ENCODE data around the gene OLFML1. TPM values are rescaled to one million over a fixed set of nuclear protein-coding genes. Genes with fewer than 3 reads are reported as not detected.

Gene OLFML1
- polyA plus RNA-seq, 2 of the 4 experiments (the other 2 are of a cell fraction), result not detected

DNA sequence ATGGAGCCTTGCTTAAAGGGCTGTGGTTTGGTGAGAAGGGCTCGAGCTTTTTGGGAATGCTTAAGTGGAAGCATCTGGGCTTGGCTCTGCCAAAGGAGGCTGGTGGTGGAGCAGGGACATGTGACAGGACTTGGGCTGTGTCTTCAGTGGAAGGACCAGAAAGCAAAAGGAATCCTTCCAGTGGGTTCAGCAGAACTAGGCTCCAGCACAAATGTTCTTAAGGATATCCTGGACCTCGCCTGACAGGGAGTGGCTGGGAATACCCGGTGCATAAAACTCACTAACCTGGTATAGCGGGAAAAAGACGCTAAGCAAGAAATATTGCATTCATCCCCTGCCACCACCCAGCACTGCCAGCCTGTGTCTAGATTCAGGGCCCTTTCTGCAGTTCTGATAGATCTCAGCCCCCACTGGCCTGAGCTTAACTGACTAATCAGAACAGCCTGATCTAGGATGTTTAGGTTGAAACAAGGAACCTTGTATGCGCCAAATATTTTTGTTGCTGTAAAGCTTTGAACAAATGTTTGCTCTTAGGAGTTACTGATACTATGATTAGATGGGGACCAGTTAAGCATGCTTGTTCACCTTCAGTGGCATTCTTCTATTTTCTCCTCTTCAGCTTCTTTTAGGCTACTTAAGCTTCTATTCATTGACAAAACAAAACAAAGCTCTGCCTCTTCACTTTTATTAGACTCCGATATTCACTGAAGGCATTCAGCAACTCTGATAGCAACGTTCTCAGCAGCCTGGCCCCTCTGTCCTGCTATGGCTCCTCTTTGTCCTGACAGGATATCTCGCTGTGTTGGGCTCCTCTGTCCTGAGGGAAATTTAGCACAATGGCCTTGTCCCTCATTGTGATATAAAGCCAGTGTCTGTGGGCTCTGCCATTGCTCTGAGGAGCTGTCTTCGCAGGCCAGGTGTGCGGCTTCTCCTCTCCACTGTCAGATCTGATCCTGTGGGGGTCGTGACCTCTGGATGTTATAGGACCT is 53.5 kb downstream of the OLFML1 start:
- no peak overlapping the region for H3K27ac ChIP-seq
- ATAC-seq, result no peak
- FAIRE-seq, result no peak
- 58% methylated on average over 12 of the region's 12 CpGs for WGBS (ENCODE audit: missing lambda C conversion rate)
- DNase-seq (ENCODE audit: low read depth in 1 of 2, low spot score in 1 of 2), result no peak
- no peak overlapping the region for H3K4me3 ChIP-seq
- CTCF ChIA-PET, result interaction anchor here (0.7 to 1.6 kb wide), 8 partner anchors 8 to 127 kb away, joined by 3 to 4 read pairs (median 3); no protein-coding TSS in a partner anchor
- H3K4me2 ChIP-seq, result no peak overlapping the region
- no peaks in the 10 kb centered on the region for H3K4me1 ChIP-seq
- POLR2A ChIA-PET, result no interaction called here
- TF ChIP-seq, protein P1, sequence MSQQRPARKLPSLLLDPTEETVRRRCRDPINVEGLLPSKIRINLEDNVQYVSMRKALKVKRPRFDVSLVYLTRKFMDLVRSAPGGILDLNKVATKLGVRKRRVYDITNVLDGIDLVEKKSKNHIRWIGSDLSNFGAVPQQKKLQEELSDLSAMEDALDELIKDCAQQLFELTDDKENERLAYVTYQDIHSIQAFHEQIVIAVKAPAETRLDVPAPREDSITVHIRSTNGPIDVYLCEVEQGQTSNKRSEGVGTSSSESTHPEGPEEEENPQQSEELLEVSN (IDR thresholded peaks at IDR 0.05; ENCODE audit: borderline replicate concordance, low read depth), result no peak
- no peak for TF ChIP-seq PHF8 (IDR thresholded peaks at IDR 0.05; ENCODE audit: borderline replicate concordance, low read depth)
- TF ChIP-seq TFCP2L1 (CRISPR knock-in tag; IDR thresholded peaks at IDR 0.05), result no peak
- TF ChIP-seq CHD2 (IDR thresholded peaks at IDR 0.05; ENCODE audit: low read length, partially characterized antibody), result no peak
- TF ChIP-seq ZSCAN20 (CRISPR knock-in tag; IDR thresholded peaks at IDR 0.05), result no peak
- TF ChIP-seq RARB (CRISPR knock-in tag; IDR thresholded peaks at IDR 0.05), result no peak
- TF ChIP-seq FOXS1 (CRISPR knock-in tag; IDR thresholded peaks at IDR 0.05), result no peak
- TF ChIP-seq, protein P2, sequence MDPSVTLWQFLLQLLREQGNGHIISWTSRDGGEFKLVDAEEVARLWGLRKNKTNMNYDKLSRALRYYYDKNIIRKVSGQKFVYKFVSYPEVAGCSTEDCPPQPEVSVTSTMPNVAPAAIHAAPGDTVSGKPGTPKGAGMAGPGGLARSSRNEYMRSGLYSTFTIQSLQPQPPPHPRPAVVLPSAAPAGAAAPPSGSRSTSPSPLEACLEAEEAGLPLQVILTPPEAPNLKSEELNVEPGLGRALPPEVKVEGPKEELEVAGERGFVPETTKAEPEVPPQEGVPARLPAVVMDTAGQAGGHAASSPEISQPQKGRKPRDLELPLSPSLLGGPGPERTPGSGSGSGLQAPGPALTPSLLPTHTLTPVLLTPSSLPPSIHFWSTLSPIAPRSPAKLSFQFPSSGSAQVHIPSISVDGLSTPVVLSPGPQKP (IDR thresholded peaks at IDR 0.05; ENCODE audit: low read depth, low read length), result no peak
- TF ChIP-seq SREBF2 (IDR thresholded peaks at IDR 0.05), result no peak
- no peak for TF ChIP-seq EP300 (IDR thresholded peaks at IDR 0.05)
- no peak for TF ChIP-seq HOXB5 (CRISPR knock-in tag; IDR thresholded peaks at IDR 0.05)
- no peaks in the 10 kb centered on the region for H3K9me3 ChIP-seq

DNA sequence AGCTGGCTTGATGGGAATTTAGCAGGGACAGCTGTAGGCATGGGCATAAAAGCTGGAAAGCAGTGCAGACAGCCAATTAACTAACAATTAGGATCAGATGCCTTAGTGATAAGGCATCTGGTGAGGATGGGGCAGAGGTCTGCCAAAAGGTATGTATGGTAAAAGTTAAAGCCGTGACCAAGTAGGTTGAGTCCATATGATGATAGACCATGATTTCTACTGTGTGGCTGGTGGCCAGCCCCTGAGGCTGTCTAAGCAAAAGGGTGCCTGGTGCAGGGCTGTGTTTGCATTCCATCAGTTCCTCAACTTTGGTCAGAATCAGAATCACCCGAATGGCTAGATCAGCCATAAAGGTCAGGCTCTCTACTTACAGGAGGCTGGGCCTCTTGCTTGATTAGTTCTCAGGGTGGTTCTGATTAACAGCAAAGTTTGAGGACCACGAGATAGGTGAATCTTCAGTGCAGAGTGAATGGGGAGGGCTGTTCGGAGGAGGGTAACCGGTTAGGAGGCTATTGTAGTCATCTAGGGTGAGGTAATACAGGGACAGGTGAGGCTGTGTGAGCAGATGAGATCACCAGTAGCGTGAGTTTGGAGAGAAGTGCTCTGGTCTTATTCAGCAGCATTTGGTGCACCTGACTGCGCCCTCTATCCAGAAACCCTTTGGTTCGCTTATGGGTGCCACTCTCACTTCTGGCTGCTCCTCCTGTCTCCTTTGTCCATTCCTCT is 55.7 kb downstream of the OLFML1 start:
- WGBS (ENCODE audit: missing lambda C conversion rate), result 57% methylated on average over 8 of the region's 8 CpGs
- no peak for FAIRE-seq
- POLR2A ChIA-PET, result no interaction called here

More for the DNA sequence above, 55.7 kb downstream of the OLFML1 start:
- TF ChIP-seq JUN (IDR thresholded peaks at IDR 0.05) (no peak), NR3C1 (IDR thresholded peaks at IDR 0.05) (no peak), ATOH8 (CRISPR knock-in tag; IDR thresholded peaks at IDR 0.05; ENCODE audit: low read depth) (no peak), EHMT2 (IDR thresholded peaks at IDR 0.05; ENCODE audit: low read depth) (no peak), NFE2L2 (conservative IDR thresholded peaks at IDR 0.05; ENCODE audit: low read length) (no peak), CHD4 (IDR thresholded peaks at IDR 0.05; ENCODE audit: borderline replicate concordance) (no peak), EP300 (IDR thresholded peaks at IDR 0.05) (no peak), HOXB5 (CRISPR knock-in tag; IDR thresholded peaks at IDR 0.05) (no peak), HMGXB4 (CRISPR knock-in tag; IDR thresholded peaks at IDR 0.05; ENCODE audit: borderline replicate concordance) (no peak), MAZ (IDR thresholded peaks at IDR 0.05; ENCODE audit: borderline replicate concordance, low read depth, low read length) (no peak), HES2 (IDR thresholded peaks at IDR 0.05) (no peak), USF2 (IDR thresholded peaks at IDR 0.05) (no peak), ZNF302 (CRISPR knock-in tag; IDR thresholded peaks at IDR 0.05) (no peak), JUNB (IDR thresholded peaks at IDR 0.05) (no peak), PHF8 (IDR thresholded peaks at IDR 0.05; ENCODE audit: borderline replicate concordance, low read depth) (no peak), BHLHE40 (IDR thresholded peaks at IDR 0.05; ENCODE audit: low read depth, low read length) (no peak)
- TF ChIP-seq, protein P1 (IDR thresholded peaks at IDR 0.05; ENCODE audit: borderline replicate concordance, low read depth), result no peak
- CTCF ChIA-PET, result no interaction called here
- no peak overlapping the region for H3K27ac ChIP-seq
- no peak overlapping the region for H3K4me2 ChIP-seq
- no peak overlapping the region for H3K4me3 ChIP-seq
- no peak for DNase-seq (ENCODE audit: low read depth in 1 of 2, low spot score in 1 of 2)
- H3K4me1 ChIP-seq, result no peaks in the 10 kb centered on the region
- no peaks in the 10 kb centered on the region for H3K9me3 ChIP-seq
- no peak for ATAC-seq
